ENCODE results near the gene MLKL.

The MLKL gene

DNA sequence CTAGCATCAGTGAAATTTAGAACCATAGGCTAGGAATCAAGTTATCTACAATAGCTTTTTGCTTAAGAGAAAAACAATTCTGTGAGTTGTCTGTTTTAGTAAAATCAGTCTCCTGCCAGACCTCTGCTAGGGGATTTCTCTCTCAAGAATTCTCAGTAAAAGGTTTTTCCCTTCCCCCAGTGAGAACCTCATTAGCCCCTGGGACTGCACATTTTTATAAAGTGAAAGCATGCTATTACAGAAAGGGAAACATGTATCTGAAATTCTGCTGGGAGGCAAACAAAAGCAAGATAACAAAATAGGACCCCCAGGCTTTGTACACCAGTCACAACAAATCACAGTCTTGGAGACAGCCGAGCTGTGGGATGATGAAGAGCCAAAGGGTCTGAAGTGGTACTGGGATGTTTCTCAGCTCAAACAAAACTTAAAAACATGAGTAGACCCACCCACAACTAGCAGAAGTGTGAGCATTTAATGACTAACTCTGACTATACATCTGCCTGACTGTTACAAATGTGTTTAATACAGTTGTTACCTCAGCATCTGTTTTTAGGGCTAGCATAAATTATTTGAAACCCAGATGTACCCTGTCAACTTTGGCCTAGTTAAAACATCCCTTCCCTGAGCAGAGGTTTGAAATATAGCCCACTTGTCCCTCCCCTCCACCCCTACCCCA lies 73.8 kb downstream of the MLKL start:
- H3K36me3 ChIP-seq, result peaks cover 100% of the 10 kb centered on the region
- peaks cover 0 to 5% of the 10 kb centered on the region in 2 experiments for H3K4me1 ChIP-seq (ENCODE audit: control insufficient read depth in 1 of 2, insufficient read depth in 1 of 2, low read depth in 1 of 2, low read length in 1 of 2)
- H3K4me3 ChIP-seq (ENCODE audit: low read depth in 1 of 2, low read length in 1 of 2), result no peak overlapping the region
- TF ChIP-seq, protein P1, sequence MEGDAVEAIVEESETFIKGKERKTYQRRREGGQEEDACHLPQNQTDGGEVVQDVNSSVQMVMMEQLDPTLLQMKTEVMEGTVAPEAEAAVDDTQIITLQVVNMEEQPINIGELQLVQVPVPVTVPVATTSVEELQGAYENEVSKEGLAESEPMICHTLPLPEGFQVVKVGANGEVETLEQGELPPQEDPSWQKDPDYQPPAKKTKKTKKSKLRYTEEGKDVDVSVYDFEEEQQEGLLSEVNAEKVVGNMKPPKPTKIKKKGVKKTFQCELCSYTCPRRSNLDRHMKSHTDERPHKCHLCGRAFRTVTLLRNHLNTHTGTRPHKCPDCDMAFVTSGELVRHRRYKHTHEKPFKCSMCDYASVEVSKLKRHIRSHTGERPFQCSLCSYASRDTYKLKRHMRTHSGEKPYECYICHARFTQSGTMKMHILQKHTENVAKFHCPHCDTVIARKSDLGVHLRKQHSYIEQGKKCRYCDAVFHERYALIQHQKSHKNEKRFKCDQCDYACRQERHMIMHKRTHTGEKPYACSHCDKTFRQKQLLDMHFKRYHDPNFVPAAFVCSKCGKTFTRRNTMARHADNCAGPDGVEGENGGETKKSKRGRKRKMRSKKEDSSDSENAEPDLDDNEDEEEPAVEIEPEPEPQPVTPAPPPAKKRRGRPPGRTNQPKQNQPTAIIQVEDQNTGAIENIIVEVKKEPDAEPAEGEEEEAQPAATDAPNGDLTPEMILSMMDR (IDR thresholded peaks at IDR 0.05), result no peak
- no peak overlapping the region for H3K27ac ChIP-seq
- no peaks in the 10 kb centered on the region for H3K9me3 ChIP-seq
- no peaks in the 10 kb centered on the region for H3K27me3 ChIP-seq

DNA sequence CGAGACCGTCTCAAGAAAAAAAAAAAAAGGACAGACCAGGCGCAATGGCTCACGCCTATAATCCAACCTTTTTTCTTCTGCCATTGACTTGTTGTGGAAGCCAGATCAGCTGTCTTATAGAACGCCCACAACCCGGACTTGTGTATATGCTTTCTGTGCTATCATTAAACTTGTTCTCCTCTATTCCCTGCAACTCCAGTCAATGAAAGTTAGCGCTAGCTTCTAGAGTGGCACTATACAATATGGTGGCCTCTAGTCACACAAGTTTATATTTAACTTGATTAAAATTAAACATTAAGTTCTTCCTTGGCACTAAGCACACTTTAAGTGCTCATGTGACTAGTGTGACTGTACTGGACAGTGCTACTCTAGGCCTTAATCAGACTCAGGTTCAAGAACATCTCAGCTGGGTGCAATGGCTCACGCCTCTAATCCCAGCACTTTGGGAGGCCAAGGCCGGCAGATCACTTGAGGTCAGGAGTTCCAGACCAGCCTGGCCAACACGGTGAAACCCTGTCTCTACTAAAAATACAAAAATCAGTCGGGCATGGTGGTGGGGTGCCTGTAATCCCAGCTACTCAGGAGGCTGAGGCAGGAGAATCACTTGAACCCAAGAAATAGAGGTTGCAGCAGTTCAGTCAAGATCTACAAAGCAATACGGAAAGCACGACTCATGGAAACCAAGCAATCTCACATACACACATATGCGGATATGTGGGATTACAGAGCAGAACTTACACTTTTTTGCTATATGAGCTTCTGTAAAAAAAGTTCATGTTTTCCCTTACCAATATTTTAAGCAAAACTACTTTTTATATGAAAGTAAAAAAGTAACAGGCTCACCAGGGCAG lies 74.9 kb downstream of the MLKL start:
- Histone ChIP-seq H3K27ac (no peak overlapping the region), H3K4me3 (ENCODE audit: low read depth in 1 of 2, low read length in 1 of 2) (no peak overlapping the region), H3K27me3 (no peaks in the 10 kb centered on the region), H3K9me3 (no peaks in the 10 kb centered on the region), H3K4me1 (ENCODE audit: control insufficient read depth in 1 of 2, insufficient read depth in 1 of 2, low read depth in 1 of 2, low read length in 1 of 2) (no peaks in the 10 kb centered on the region), H3K36me3 (peaks cover 96% of the 10 kb centered on the region)
- TF ChIP-seq, protein P1 (IDR thresholded peaks at IDR 0.05), result no peak

DNA sequence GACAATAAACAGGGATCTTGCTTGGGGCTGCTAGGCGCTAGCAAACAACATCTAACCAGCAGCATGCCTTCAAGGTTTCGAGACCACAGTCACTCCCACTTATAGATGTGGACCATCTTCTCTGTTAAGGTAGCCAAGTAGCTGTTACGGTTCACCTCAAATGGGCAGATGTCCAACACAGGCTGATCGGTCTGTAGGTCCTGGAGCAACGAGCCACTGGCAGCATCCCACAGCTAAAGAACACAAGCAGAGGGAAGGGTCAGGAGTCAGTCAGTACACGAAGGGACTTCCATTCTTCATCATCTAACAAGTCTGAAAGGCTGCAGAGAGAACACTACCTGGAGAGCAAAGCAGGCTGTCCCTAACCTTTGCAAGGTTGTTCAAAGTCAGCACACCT lies 76.8 kb downstream of the MLKL start:
- no peaks in the 10 kb centered on the region for H3K9me3 ChIP-seq
- H3K27me3 ChIP-seq, result no peaks in the 10 kb centered on the region
- no peaks in the 10 kb centered on the region for H3K4me1 ChIP-seq (ENCODE audit: control insufficient read depth in 1 of 2, insufficient read depth in 1 of 2, low read depth in 1 of 2, low read length in 1 of 2)
- no peak overlapping the region for H3K27ac ChIP-seq
- H3K4me3 ChIP-seq (ENCODE audit: low read depth in 1 of 2, low read length in 1 of 2), result no peak overlapping the region
- peaks cover 82% of the 10 kb centered on the region for H3K36me3 ChIP-seq
- TF ChIP-seq, protein P1 (IDR thresholded peaks at IDR 0.05), result no peak

DNA sequence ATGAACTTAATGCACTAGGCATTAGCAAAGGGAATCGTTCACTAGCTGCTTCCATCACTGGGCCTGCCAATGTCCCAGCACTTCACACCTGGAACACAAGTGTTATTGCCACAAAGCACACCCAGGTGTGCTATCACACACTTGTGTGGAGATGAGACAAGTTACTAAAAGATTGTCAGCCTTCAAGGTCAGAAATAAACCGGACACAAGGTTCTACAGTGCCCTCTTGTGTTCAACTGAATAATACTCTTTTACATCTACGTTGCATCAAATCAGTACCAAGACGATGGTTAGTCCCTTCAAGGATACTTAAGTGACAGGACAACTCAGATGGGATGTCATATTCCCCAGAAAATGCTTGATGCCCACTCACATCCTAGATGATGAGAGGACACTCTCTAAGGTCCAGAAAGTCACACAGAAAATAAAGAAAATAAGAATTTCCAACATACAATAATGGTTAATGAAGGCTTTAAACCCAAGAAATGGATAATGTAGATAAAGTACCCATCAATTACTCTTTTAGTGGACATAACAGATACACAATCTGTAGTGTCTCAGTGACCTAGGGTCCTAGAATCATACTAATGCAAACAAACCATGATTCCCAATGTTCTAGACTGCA lies 77.3 kb downstream of the MLKL start:
- Histone ChIP-seq H3K27me3 (no peaks in the 10 kb centered on the region), H3K36me3 (peaks cover 78% of the 10 kb centered on the region), H3K27ac (no peak overlapping the region), H3K4me3 (ENCODE audit: low read depth in 1 of 2, low read length in 1 of 2) (no peak overlapping the region), H3K9me3 (no peaks in the 10 kb centered on the region), H3K4me1 (ENCODE audit: control insufficient read depth in 1 of 2, insufficient read depth in 1 of 2, low read depth in 1 of 2, low read length in 1 of 2) (no peaks in the 10 kb centered on the region)
- TF ChIP-seq, protein P1 (IDR thresholded peaks at IDR 0.05), result no peak

DNA sequence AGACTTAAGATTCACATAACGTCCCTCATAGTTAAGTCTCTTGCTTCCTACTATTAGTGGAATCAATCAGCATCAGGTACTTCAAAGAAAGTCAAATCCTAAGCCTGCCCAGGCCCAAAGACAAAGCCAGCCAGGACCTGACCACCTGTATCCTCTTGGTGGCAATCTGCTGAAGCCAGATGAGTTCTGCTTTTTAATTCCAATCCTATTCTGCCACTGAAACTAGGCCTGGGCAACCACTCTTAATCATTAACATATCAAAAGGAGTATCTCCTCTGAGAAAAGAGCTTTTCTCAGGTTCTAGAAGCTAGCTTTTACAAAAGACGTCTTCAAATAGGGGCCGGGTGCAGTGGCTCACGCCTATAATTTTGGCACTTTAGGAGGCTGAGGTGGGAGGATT lies 78.7 kb downstream of the MLKL start:
- TF ChIP-seq, protein P1 (IDR thresholded peaks at IDR 0.05), result no peak
- no peak overlapping the region for H3K4me3 ChIP-seq (ENCODE audit: low read depth in 1 of 2, low read length in 1 of 2)
- H3K9me3 ChIP-seq, result no peaks in the 10 kb centered on the region
- H3K27ac ChIP-seq, result no peak overlapping the region
- no peaks in the 10 kb centered on the region for H3K4me1 ChIP-seq (ENCODE audit: control insufficient read depth in 1 of 2, insufficient read depth in 1 of 2, low read depth in 1 of 2, low read length in 1 of 2)
- H3K36me3 ChIP-seq, result peaks cover 69% of the 10 kb centered on the region
- no peaks in the 10 kb centered on the region for H3K27me3 ChIP-seq
